Inflammatory macrophage treated with lipopolysaccharide for 1 hour (primary cell): ENCODE measurements around the gene RAB15.

Experiments used
- DNase-seq, 2 donors: peaks; one replicate each; pipeline ENCODE4 v3.0.0-alpha.2; 2020 to 2022

RAB15 gene

GRCh38 chr14:64971943-64972791 is at the start of gene RAB15:
Gene RAB15 (minus strand): TSS chr14:64972336. CDS start chr14:64972076, 260 bp downstream.
- peak in 1 of 2 donors; percentile 19 for DNase-seq

GRCh38 chr14:65019944-65020566 is 47.9 kb upstream of the RAB15 start:
- DNase-seq = peak; percentile 67 to 77

- no peak for DNase-seq
These were observed 44.3 kb upstream of the RAB15 start for GRCh38 chr14:65016471-65016870.

- no peak for DNase-seq
These were observed 43.3 kb upstream of the RAB15 start for GRCh38 chr14:65015391-65015790.

GRCh38 chr14:65012353-65012752 is 40.2 kb upstream of the RAB15 start:
- DNase-seq = no peak

- DNase-seq = no peak
These were observed 39.4 kb upstream of the RAB15 start for GRCh38 chr14:65011538-65011937.

- no peak for DNase-seq
These were observed 38.2 kb upstream of the RAB15 start for GRCh38 chr14:65010211-65010931.

GRCh38 chr14:65007202-65007601 is 35.1 kb upstream of the RAB15 start:
- DNase-seq = no peak

GRCh38 chr14:65006261-65006721 is 34.2 kb upstream of the RAB15 start:
- no peak for DNase-seq

GRCh38 chr14:65003394-65003793 is 31.3 kb upstream of the RAB15 start:
- no peak for DNase-seq

GRCh38 chr14:65002586-65003210 is 30.6 kb upstream of the RAB15 start:
- DNase-seq = no peak

GRCh38 chr14:65001723-65002122 is 29.6 kb upstream of the RAB15 start:
- no peak for DNase-seq

GRCh38 chr14:65000898-65001591 is 28.9 kb upstream of the RAB15 start:
- DNase-seq = no peak

GRCh38 chr14:64998455-64998931 is 26.4 kb upstream of the RAB15 start:
- no peak for DNase-seq

- no peak for DNase-seq
These were observed 25.1 kb upstream of the RAB15 start for GRCh38 chr14:64997108-64997794.

- DNase-seq = no peak
These were observed 23.2 kb upstream of the RAB15 start for GRCh38 chr14:64995291-64995690.

GRCh38 chr14:64994540-64994939 is 22.4 kb upstream of the RAB15 start:
- no peak for DNase-seq

- peak; percentile 63 to 65 for DNase-seq
These were observed 21.3 kb upstream of the RAB15 start for GRCh38 chr14:64993266-64993930.

- no peak for DNase-seq
These were observed 20.3 kb upstream of the RAB15 start for GRCh38 chr14:64992328-64992885.

GRCh38 chr14:64990939-64991338 is 18.8 kb upstream of the RAB15 start:
- no peak for DNase-seq

GRCh38 chr14:64990296-64990695 is 18.2 kb upstream of the RAB15 start:
- no peak for DNase-seq
